Kasumi-1 (cell line): ENCODE results near the gene ANO1.
A peak's percentile ranks its signal among the peaks of the same experiment; 100 is the strongest.
"Not testable (repeated sequence)": the region's sequence is repeated elsewhere in the genome, so short reads cannot be mapped to it uniquely, and the experiment has no call there.

Experiments
- DNase-seq, 2 experiments: peaks; one replicate each; lab custom pipeline; 2025; lab: John Stamatoyannopoulos, UW

The ANO1 gene

GRCh38 chr11:70078095-70078780, at the start of gene ANO1:
Gene ANO1, plus strand, starts transcription at chr11:70078317. Its CDS starts 290 bp downstream, at chr11:70078607.
- no peak for DNase-seq

- no peak for DNase-seq
These were observed 48.8 kb upstream of the ANO1 start for GRCh38 chr11:70029115-70029860.

DNA sequence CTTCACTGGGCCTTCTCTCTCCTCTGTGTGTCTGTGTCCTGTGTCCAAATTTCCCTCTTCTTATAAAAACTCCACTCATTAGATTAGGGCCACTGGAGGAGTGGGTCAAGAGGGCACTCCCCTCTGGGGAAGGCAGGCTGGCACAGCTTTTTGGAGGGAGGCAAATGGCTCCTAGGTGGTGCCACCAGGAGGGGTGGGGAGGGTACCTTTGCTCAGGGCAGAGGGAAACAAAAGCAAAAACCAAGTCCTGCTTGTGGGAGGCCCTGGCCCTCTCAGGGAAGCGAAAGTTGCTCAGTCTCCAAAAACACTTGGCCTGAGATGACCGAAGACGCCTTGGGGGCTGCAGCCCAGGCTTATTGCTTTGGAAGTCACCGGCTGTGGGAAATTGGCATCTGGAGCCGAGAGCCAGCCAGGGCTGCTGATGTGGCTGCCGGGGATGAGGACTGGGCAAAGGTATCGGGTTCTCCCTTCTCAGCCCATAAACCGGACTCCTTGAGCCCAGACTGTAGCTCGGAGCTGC, 48.2 kb upstream of the ANO1 start:
- no peak for DNase-seq

DNA sequence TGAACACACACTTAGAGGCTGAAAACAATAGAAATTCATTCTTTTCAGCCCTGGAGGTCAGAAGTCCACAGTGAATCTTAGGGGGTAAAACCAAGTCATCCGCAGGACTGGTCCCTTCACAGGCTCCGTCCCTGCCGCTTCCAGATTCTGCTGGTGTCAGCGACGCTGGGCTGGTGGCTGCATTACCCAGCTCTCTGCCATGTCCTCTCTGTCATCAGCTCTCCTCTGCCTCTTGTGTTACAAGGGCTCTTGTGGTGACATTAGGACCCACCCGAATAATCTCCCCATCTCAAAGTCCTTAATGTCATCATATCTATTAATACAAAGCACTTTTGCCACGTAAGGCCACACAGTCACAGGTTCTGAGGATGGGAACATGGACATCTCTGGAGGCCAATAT, 47.7 kb upstream of the ANO1 start:
- no peak for DNase-seq

GRCh38 chr11:70031631-70032469, 46.3 kb upstream of the ANO1 start:
- DNase-seq = no peak

- no peak for DNase-seq
These were observed 45.7 kb upstream of the ANO1 start for GRCh38 chr11:70032470-70032795.

DNA sequence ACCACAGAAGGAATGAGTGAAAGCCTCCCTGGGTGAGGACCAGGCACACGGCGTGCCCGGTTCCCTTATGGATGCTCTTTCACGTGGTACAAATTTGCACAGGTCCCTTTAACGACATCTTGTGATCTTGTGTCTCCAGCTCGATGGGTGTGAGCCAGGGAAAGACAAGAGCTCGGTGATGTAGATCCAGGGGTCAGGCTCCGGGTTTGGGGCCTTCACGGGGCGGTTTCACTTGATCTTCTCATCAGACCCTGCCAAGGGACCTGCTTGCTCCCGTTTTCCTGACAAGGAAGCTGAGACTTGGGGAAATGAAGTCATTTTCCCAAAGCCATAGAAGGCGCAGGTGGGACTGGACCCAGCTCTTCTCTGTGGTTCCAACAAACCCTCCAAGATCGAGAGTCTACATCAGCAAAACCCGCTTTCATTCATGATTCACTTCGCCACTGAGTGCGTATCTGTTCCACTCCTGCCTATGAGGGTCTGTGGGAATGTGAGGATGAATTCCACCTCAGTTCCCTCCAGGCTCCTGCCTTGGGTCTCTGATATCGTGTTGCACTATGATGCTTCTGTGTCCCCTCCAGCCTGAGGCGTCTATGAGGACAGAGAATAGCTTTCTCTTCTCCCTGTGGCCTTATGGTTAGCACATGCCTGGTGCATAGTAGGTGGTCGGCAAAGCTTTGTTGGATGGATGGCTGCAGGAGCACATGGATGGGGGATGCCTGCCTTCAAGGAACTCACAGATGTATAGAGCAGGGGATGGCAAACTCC, 45.0 kb upstream of the ANO1 start:
- no peak for DNase-seq

DNA sequence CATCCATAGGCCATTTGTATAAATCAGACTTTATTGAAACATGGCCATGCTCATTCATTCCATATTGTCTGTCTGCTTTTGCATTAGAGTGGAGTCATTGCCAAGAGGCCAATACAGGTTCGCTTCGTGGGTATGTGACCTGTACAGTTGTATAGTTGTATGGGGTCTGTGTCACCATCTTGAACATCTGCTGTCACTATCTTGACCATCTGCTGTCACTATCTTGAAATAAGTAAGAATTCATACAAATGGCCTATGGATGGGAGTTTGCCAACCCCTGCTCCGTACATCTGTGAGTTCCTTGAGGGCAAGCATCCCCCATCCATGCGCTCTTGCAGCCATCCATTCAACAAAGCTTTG, 44.4 kb upstream of the ANO1 start:
- DNase-seq = no peak

DNA sequence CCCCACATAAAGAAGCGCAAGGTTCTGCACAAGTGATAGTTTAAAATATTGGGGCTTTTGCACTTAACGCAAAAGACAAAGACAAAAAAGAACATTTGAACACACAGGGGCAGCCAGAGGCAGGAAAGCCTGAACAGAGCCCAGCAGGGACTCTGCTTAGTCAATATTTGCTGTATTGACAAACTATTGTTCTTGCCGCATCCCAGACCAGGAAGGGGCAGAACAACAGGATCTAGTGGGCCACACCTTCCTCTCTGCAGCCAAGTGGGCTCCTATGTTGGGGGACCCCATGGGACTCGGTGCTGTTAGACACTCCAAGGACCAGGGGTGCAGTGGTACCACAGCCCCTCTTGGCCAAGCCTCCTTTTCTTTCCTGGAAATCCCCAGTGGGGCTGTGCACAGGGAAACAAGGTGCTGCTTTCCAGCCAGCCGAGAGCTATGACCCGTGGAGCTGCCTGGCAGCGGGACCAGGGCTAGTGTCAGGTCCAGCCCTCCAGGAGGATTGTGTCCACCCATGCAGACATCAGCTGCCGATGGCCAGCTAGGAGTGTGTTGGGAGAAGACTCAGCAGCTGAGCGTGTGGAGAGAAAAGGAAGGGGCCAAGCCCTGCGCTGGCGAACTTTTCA, 43.3 kb upstream of the ANO1 start:
- no peak for DNase-seq

DNA sequence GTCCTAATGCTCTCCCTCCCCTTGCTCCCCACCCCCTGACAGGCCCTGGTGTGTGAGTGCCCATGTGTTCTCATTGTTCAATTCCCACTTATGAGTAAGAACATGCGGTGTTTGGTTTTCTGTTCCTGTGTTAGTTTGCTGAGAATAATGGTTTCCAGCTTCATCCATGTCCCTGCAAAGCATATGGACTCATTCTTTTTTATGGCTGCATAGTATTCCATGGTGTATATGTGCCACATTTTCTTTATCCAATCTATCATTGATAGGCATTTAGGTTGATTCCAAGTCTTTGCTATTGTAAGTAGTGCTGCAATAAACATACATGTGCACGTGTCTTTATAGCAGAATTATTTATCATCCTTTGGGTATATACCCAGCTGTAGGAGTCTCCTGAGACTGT, 42.5 kb upstream of the ANO1 start:
- not testable (repeated sequence) for DNase-seq

DNA sequence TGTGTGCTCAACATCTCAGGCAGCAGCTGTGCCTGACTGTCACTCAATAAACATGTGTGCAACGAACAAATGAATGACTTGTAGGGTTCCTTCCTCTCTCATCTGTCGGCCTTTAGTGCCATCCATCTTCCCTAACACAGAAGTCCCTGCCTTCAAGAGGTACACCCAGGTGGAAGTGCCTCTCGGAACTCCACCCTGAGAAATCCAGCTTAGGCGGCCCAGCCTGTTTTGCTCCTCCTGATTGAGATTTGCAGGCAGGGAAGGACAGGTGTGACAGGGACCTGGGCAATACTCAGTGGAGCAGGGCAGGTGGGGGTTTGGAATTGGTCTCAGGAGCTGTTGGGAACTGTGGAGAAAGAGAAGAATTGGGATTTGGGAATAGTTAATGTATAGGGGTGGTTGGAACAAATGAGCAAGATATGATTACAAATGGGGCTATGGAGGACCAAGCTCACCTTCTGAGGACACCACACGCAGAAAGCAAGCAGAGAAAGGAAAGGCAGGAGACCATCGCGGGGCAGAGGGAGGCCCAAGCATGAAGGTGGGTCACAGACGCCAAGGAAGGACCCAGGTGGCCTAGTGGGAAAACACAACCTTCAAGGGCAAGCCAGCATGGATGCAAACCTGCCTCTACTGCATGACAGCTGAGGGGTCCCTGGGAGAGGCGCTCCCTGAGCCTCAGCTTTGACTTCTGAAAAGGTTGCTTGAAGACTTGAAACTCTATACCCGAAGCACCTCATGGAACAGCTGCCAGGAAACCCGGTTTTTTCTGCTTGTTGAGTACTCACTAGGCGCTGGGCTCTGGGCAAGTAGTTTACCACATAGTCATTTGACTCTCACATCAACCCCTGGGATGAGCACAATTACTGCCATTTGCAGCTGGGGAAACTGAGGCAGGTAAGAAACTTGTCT, 40.9 kb upstream of the ANO1 start:
- DNase-seq = peak; percentile 91

GRCh38 chr11:70038034-70038834, 39.9 kb upstream of the ANO1 start:
- DNase-seq = peak in 1 of 2 experiments; percentile 5

GRCh38 chr11:70040452-70040851, 37.7 kb upstream of the ANO1 start:
- no peak for DNase-seq

GRCh38 chr11:70040869-70041501, 37.1 kb upstream of the ANO1 start:
- DNase-seq = no peak

GRCh38 chr11:70043482-70043881, 34.6 kb upstream of the ANO1 start:
- DNase-seq = no peak

DNA sequence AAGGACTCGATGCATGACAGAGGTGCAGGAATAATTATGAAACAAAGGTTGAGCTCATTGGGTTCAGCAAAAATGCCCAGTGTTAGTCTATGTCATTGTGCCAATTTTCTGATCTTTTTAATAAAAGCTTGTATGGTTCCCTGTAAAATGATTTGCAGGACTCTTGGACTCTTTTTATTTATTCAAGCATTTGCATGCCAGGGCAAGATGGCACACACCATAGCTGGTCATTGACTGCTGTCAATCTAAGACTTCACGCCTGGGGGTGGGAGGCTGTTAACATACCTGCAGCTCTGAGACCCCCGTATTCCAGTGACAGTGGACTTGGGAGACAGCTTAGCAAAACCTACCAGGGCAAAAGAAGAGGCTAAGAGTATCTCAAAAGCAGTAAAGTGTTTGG, 32.0 kb upstream of the ANO1 start:
- DNase-seq = no peak

GRCh38 chr11:70048279-70049024, 29.7 kb upstream of the ANO1 start:
- DNase-seq = no peak

DNA sequence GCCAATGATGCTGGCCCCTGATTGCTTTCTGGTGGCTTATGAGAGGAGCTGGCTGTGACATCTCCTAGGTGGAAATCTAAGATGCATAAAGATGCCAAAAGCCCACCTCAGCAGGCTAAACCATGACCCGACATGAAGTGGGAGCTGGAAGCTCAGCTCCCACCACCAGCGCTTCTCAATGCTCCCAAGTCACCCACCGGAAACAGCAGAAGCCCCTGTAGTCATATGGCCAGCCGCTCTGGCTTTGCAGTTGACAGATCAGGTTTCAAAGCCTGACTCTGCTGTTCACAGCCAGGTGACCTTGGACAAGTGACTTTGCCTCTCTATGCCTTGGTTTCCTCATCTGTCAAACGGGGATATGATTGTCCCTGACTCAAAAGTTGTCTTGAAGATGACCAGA, 29.1 kb upstream of the ANO1 start:
- DNase-seq = no peak
